ENCODE results near the gene EYA3.
A peak's percentile ranks its signal among the peaks of the same experiment; 100 is the strongest.

Gene EYA3

GRCh38 chr1:28088168-28088961 is at the start of gene EYA3:
TSS of gene EYA3 (minus strand) at chr1:28088610. CDS start at chr1:28058026, 30,584 bp downstream.
- Histone ChIP-seq H3K27me3 (ENCODE audit: control insufficient read depth, insufficient read depth, low read length) (no peaks in the 10 kb centered on the region), H3K4me1 (ENCODE audit: control insufficient read depth, low read depth, low read length) (peaks cover 6% of the 10 kb centered on the region), H3K9me3 (ENCODE audit: control insufficient read depth, low read depth, low read length) (no peaks in the 10 kb centered on the region)

DNA sequence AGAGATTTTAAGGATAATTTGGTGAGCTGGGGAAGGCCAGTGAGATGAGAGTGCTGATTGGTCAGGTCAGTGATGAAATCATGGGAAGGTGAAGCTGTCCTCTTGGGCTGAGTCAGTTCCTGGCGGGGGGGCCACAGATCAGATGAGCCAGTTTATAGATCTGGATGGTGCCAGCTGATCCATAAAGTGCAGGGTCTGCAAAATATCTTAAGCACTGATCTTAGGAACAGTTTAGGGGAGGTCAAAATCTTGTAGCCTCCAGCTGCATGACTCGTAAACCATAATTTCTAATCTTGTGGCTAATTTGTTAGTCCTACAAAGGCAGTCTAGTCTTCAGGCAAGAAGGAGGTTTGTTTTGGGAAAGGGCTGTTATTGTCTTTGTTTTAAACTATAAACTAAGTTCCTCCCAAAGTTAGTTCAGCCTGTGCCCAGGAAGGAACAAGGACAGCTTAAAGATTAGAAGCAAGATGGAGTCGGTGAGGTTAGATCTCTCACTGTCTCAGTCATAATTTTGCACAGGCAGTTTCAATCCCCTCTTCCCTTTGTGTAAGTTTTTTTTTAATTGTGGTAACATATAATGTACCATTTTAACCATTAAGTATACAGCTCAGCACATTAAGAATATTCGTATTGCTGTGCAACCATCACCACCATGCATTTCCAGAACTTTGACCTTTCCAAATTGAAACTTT is 48.7 kb upstream of the EYA3 start:
- no peak overlapping the region for H3K4me3 ChIP-seq (ENCODE audit: low read length)
- H3K9me3 ChIP-seq (ENCODE audit: control insufficient read depth, low read depth, low read length) = no peaks in the 10 kb centered on the region
- no peaks in the 10 kb centered on the region for H3K36me3 ChIP-seq (ENCODE audit: control insufficient read depth, low read depth, low read length)
- H3K4me1 ChIP-seq (ENCODE audit: control insufficient read depth, low read depth, low read length) = no peaks in the 10 kb centered on the region
- no peak overlapping the region for H3K27ac ChIP-seq (ENCODE audit: low read length)
- H3K9ac ChIP-seq (ENCODE audit: low read length) = no peak overlapping the region
- no peaks in the 10 kb centered on the region for H3K27me3 ChIP-seq (ENCODE audit: control insufficient read depth, insufficient read depth, low read length)

More at GRCh38 chr1:28088168-28088961, at the start of gene EYA3:
- Histone ChIP-seq H3K4me3 (ENCODE audit: low read length) (peak within 1 kb of the TSS; percentile 89), H3K27ac (ENCODE audit: low read length) (peak within 1 kb of the TSS; percentile 69), H3K9ac (ENCODE audit: low read length) (peak within 1 kb of the TSS; percentile 89), H3K36me3 (ENCODE audit: control insufficient read depth, low read depth, low read length) (no peaks in the 10 kb centered on the region)

DNA sequence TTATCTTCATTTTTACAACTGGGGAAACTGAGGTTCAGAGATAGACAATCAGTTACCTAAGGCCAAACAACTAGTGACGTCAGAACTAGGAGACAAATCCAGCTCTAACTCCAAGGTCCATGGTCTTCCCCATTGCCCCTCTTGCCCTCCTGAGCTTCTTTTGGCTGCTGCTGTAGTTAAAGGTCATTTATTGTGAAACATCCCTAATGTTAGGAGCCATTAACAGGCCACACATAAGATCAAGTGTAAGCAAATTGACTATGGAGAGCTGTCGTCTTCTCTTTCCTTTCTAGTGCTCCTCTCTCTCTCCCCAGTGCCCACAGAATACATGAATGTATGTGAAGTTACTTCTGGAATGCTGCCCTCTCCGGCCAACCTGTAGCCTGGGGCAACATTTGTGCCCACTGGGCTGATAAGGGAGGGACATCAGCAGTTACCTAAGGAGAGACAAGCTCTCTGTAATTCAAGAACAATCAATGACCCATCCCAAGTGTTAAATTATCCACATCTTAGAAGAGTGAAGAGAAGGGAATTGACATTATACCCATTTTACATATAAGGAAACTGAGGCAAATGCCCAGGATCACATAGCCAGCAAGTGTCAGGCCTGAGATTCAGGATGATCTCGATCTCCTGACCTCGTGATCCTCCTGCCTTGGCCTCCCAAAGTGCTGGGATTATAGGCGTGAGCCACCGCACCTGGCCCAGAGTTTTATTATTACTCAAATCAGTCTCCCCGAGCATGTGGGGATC is 47.9 kb upstream of the EYA3 start:
- H3K9me3 ChIP-seq (ENCODE audit: control insufficient read depth, low read depth, low read length) = no peaks in the 10 kb centered on the region
- H3K36me3 ChIP-seq (ENCODE audit: control insufficient read depth, low read depth, low read length) = no peaks in the 10 kb centered on the region
- no peaks in the 10 kb centered on the region for H3K27me3 ChIP-seq (ENCODE audit: control insufficient read depth, insufficient read depth, low read length)
- no peak overlapping the region for H3K4me3 ChIP-seq (ENCODE audit: low read length)
- H3K4me1 ChIP-seq (ENCODE audit: control insufficient read depth, low read depth, low read length) = no peaks in the 10 kb centered on the region
- no peak overlapping the region for H3K27ac ChIP-seq (ENCODE audit: low read length)
- H3K9ac ChIP-seq (ENCODE audit: low read length) = no peak overlapping the region

- Histone ChIP-seq H3K27me3 (ENCODE audit: control insufficient read depth, insufficient read depth, low read length) (no peaks in the 10 kb centered on the region), H3K4me3 (ENCODE audit: low read length) (no peak overlapping the region), H3K9me3 (ENCODE audit: control insufficient read depth, low read depth, low read length) (no peaks in the 10 kb centered on the region), H3K9ac (ENCODE audit: low read length) (no peak overlapping the region), H3K36me3 (ENCODE audit: control insufficient read depth, low read depth, low read length) (no peaks in the 10 kb centered on the region), H3K4me1 (ENCODE audit: control insufficient read depth, low read depth, low read length) (no peaks in the 10 kb centered on the region), H3K27ac (ENCODE audit: low read length) (no peak overlapping the region)
Observed at GRCh38 chr1:28135371-28136168, 47.2 kb upstream of the EYA3 start.

DNA sequence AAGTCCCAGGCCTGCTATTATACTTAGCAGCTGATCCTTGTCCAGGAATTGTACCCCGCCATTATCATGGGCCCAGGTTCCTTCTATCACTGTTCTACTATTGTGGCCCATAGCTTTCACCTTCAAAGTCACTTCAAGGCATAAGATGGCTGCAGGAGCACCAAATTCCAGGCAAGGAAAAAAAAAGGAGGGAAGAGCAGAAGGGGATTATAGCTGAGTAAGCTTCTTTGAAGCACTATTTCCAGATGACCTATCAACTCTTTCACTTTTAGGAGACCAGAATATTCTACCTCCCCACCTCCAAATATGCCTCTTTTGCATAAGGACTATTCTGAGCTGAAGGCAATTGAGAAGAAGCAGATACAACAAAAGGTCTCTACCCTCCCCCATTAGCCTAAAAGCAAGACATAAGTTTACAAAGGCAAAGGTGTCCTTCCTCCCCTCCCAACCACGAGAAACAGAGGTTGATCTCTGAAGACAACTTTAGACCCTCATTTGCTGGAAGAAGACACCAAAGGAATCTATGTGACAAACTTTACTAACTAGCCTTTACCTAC is 46.3 kb upstream of the EYA3 start:
- no peak overlapping the region for H3K27ac ChIP-seq (ENCODE audit: low read length)
- no peak overlapping the region for H3K4me3 ChIP-seq (ENCODE audit: low read length)
- no peaks in the 10 kb centered on the region for H3K4me1 ChIP-seq (ENCODE audit: control insufficient read depth, low read depth, low read length)
- no peaks in the 10 kb centered on the region for H3K9me3 ChIP-seq (ENCODE audit: control insufficient read depth, low read depth, low read length)
- H3K36me3 ChIP-seq (ENCODE audit: control insufficient read depth, low read depth, low read length) = no peaks in the 10 kb centered on the region
- H3K9ac ChIP-seq (ENCODE audit: low read length) = no peak overlapping the region
- no peaks in the 10 kb centered on the region for H3K27me3 ChIP-seq (ENCODE audit: control insufficient read depth, insufficient read depth, low read length)

GRCh38 chr1:28132171-28133167 is 44.1 kb upstream of the EYA3 start:
- H3K4me3 ChIP-seq (ENCODE audit: low read length) = no peak overlapping the region
- H3K9ac ChIP-seq (ENCODE audit: low read length) = no peak overlapping the region
- H3K36me3 ChIP-seq (ENCODE audit: control insufficient read depth, low read depth, low read length) = no peaks in the 10 kb centered on the region
- H3K27ac ChIP-seq (ENCODE audit: low read length) = no peak overlapping the region
- no peaks in the 10 kb centered on the region for H3K27me3 ChIP-seq (ENCODE audit: control insufficient read depth, insufficient read depth, low read length)
- no peaks in the 10 kb centered on the region for H3K4me1 ChIP-seq (ENCODE audit: control insufficient read depth, low read depth, low read length)
- no peaks in the 10 kb centered on the region for H3K9me3 ChIP-seq (ENCODE audit: control insufficient read depth, low read depth, low read length)

DNA sequence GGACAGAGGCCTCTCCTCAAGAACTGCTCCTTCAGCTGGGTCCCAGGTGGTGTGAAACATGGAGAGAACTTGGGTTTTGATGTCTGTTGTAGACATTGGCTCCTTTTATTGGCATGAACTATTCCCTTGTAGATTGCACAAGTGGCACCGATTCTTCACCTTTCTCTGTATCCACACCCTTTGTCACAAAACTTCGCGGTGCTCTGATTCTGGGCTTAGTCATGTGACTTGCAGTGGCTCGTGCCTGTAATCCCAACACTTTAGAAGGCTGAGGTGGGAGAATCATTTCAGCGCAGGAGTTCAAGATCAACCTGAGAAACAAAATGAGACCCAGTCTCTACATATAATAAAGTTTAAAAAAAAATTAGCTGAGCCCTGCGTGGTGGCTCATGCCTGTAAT is 42.5 kb upstream of the EYA3 start:
- H3K27me3 ChIP-seq (ENCODE audit: control insufficient read depth, insufficient read depth, low read length) = no peaks in the 10 kb centered on the region

DNA sequence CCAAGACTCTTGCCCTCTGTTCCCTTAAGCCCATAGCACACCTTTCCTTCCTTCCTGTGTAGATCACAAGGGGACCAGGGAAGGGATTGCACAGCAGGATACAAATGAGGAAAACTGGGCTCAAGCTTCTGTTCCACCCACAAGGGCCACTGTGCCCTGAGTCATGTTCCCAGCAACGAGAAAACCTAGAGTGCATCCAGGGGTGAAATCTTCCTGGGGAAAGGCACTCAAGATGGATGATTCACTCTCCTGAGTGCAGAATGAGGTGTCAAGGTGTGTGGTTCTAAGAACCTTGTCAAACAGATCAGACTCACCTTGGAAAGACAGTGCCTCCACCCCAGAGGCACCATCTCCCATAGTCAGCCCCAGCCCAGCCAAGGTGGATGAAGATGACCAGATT is 40.7 kb upstream of the EYA3 start:
- no peaks in the 10 kb centered on the region for H3K36me3 ChIP-seq (ENCODE audit: control insufficient read depth, low read depth, low read length)
- H3K27ac ChIP-seq (ENCODE audit: low read length) = no peak overlapping the region
- H3K27me3 ChIP-seq (ENCODE audit: control insufficient read depth, insufficient read depth, low read length) = no peaks in the 10 kb centered on the region
- no peaks in the 10 kb centered on the region for H3K9me3 ChIP-seq (ENCODE audit: control insufficient read depth, low read depth, low read length)
- H3K4me3 ChIP-seq (ENCODE audit: low read length) = no peak overlapping the region
- no peak overlapping the region for H3K9ac ChIP-seq (ENCODE audit: low read length)
- no peaks in the 10 kb centered on the region for H3K4me1 ChIP-seq (ENCODE audit: control insufficient read depth, low read depth, low read length)

More for the DNA sequence above, 42.5 kb upstream of the EYA3 start:
- H3K27ac ChIP-seq (ENCODE audit: low read length) = no peak overlapping the region
- no peak overlapping the region for H3K4me3 ChIP-seq (ENCODE audit: low read length)
- no peak overlapping the region for H3K9ac ChIP-seq (ENCODE audit: low read length)
- no peaks in the 10 kb centered on the region for H3K9me3 ChIP-seq (ENCODE audit: control insufficient read depth, low read depth, low read length)
- no peaks in the 10 kb centered on the region for H3K36me3 ChIP-seq (ENCODE audit: control insufficient read depth, low read depth, low read length)
- no peaks in the 10 kb centered on the region for H3K4me1 ChIP-seq (ENCODE audit: control insufficient read depth, low read depth, low read length)

GRCh38 chr1:28127617-28128257 is 39.3 kb upstream of the EYA3 start:
- Histone ChIP-seq H3K27me3 (ENCODE audit: control insufficient read depth, insufficient read depth, low read length) (no peaks in the 10 kb centered on the region), H3K9ac (ENCODE audit: low read length) (no peak overlapping the region), H3K4me1 (ENCODE audit: control insufficient read depth, low read depth, low read length) (no peaks in the 10 kb centered on the region), H3K36me3 (ENCODE audit: control insufficient read depth, low read depth, low read length) (no peaks in the 10 kb centered on the region), H3K4me3 (ENCODE audit: low read length) (no peak overlapping the region), H3K27ac (ENCODE audit: low read length) (no peak overlapping the region), H3K9me3 (ENCODE audit: control insufficient read depth, low read depth, low read length) (no peaks in the 10 kb centered on the region)

Measured in iPS-18a (cell line).